ENCODE data around the gene DDIT4. TPM values are rescaled to one million over a fixed set of nuclear protein-coding genes. Genes with fewer than 3 reads are reported as not detected.
A peak's percentile ranks its signal among the peaks of the same experiment; 100 is the strongest.

Gene DDIT4
- total and polyA plus RNA-seq, 2 of the 4 experiments (the other 2 are of a cell fraction) = 59.6 to 108 TPM

- Histone ChIP-seq H3K27me3 (ENCODE audit: control insufficient read depth, insufficient read depth, low read length) (no peaks in the 10 kb centered on the region), H3K79me1 (ENCODE audit: low read depth in 1 of 2, low read length in 2 of 2) (no peaks in the 10 kb centered on the region; a peak in 1 of 4 replicates), H4K91ac (ENCODE audit: insufficient read depth, low read depth, low read length) (no peak overlapping the region), H2BK20ac (ENCODE audit: low read depth, low read length) (peak overlapping the region; percentile 5; the same call in 1 of the 2 replicates), H2BK15ac (ENCODE audit: low read depth, low read length) (no peak overlapping the region), H3K4me1 (ENCODE audit: control insufficient read depth, insufficient read depth, low read length) (peaks cover 15% of the 10 kb centered on the region), H3K23ac (ENCODE audit: low read depth, low read length) (no peak overlapping the region), H3K4me2 (ENCODE audit: low read depth, low read length) (no peak overlapping the region), H4K8ac (ENCODE audit: low read depth in 2 of 2, low read length in 2 of 2) (no peak overlapping the region), H3K4ac (ENCODE audit: low read depth, low read length) (0 out of 2 replicates have a peak overlapping the region, but pooled peaks have one; percentile 35), H3K36me3 (ENCODE audit: control insufficient read depth, insufficient read depth, low read length) (no peaks in the 10 kb centered on the region), H3K56ac (ENCODE audit: extremely low read depth, insufficient read depth, low read length) (no peak overlapping the region), H3K27ac (ENCODE audit: insufficient read depth, low read length) (no peak overlapping the region), H2AFZ (replicated peaks; ENCODE audit: low read length, poor library complexity) (no peak overlapping the region), H3K4me3 (ENCODE audit: insufficient read depth, low read depth, low read length) (no peak overlapping the region), H2AK9ac (replicated peaks; ENCODE audit: low read depth, low read length, poor library complexity) (no peak overlapping the region), H4K20me1 (ENCODE audit: insufficient read depth, low read length) (no peaks in the 10 kb centered on the region), H4K5ac (ENCODE audit: low read depth, low read length) (no peak overlapping the region), H3K9me3 (ENCODE audit: control insufficient read depth, insufficient read depth, low read length) (no peaks in the 10 kb centered on the region), H3K9ac (ENCODE audit: low read depth, low read length) (no peak overlapping the region), H2AK5ac (ENCODE audit: low read depth, low read length) (no peak overlapping the region), H3K14ac (replicated peaks; ENCODE audit: low read depth, low read length) (0 out of 2 replicates have a peak overlapping the region, but pooled peaks have one; percentile 45), H2BK120ac (ENCODE audit: low read depth, low read length) (no peak overlapping the region), H2BK5ac (ENCODE audit: low read depth, low read length, poor library complexity, severe bottlenecking) (no peak overlapping the region), H3K9me1 (ENCODE audit: insufficient read depth, low read length) (peaks cover 4% of the 10 kb centered on the region), H3K18ac (ENCODE audit: low read depth, low read length) (no peak overlapping the region)
- intact Hi-C loops (cut with micrococcal nuclease) (no loop called here), dilution Hi-C loops (cut with HindIII; ENCODE audit: low sequenced_read_pairs, unreplicated experiment) (no loop called here), in situ Hi-C loops (cut with MboI; ENCODE audit: low sequenced_read_pairs) (no loop called here)
- peak; percentile 76 for ATAC-seq (ENCODE audit: low read depth)
- no TSS peak for BruUV-seq (replicated peaks)
- CTCF ChIA-PET = no interaction called here
- WGBS, 2 experiments (ENCODE audit: extremely low coverage in 2 of 2, insufficient read length in 1 of 2) = no CpG with 5 or more reads among the region's 1 CpG
- TF ChIP-seq RFX5 (IDR thresholded peaks at IDR 0.05; ENCODE audit: low read depth, low read length) = no peak
- TF ChIP-seq MAFK (IDR thresholded peaks at IDR 0.05; ENCODE audit: low read depth, low read length) = no peak
- no peak for TF ChIP-seq MAZ (IDR thresholded peaks at IDR 0.05; ENCODE audit: borderline replicate concordance, low read depth, low read length)
- no peak for TF ChIP-seq SMC3 (IDR thresholded peaks at IDR 0.05; ENCODE audit: low read depth, low read length)
- no peak for TF ChIP-seq CTCF (conservative IDR thresholded peaks at IDR 0.05; ENCODE audit: low read depth, low read length)
- no peak for TF ChIP-seq ELK1 (IDR thresholded peaks at IDR 0.05; ENCODE audit: borderline replicate concordance, low read depth, low read length)
- no peak for TF ChIP-seq CEBPB (IDR thresholded peaks at IDR 0.05; ENCODE audit: low read depth, low read length)
- TF ChIP-seq CHD1 (IDR thresholded peaks at IDR 0.05; ENCODE audit: low read depth, low read length) = no peak
- no peak for TF ChIP-seq USF2 (IDR thresholded peaks at IDR 0.05; ENCODE audit: low read depth, low read length)
- no peak for TF ChIP-seq RCOR1 (IDR thresholded peaks at IDR 0.05; ENCODE audit: insufficient replicate concordance, low read length)
- TF ChIP-seq NFE2L2 (IDR thresholded peaks at IDR 0.05; ENCODE audit: low read depth, low read length) = no peak
- TF ChIP-seq RAD21 (IDR thresholded peaks at IDR 0.05; ENCODE audit: low read length) = no peak
- no peak for TF ChIP-seq POLR2A (IDR thresholded peaks at IDR 0.05; ENCODE audit: low read depth, low read length)
- no peak for TF ChIP-seq MXI1 (IDR thresholded peaks at IDR 0.05; ENCODE audit: borderline replicate concordance, low read depth, low read length)
- no peak for TF ChIP-seq FOS (IDR thresholded peaks at IDR 0.05; ENCODE audit: low read depth, low read length)
- TF ChIP-seq BHLHE40 (IDR thresholded peaks at IDR 0.05; ENCODE audit: low read depth, low read length) = no peak
- DNase-seq = peak; percentile 82
- POLR2A ChIA-PET (ENCODE audit: unreplicated experiment) = no interaction called here
Observed at GRCh38 chr10:72250666-72251065, 23.1 kb upstream of the DDIT4 start.
